GM10266 (cell line): ENCODE data around the gene ADGRL2.
A peak's percentile ranks its signal among the peaks of the same experiment; 100 is the strongest.

Experiments used
- DNase-seq: peaks from one replicate; pipeline ENCODE4 v3.0.0; 2012; ENCODE audit errors: extremely low spot score
- TF ChIP-seq, protein P1 (sequence below): IDR thresholded peaks from 2 replicates; pipeline ENCODE4 v1.5.1; 2012; ENCODE audit warnings: mild to moderate bottlenecking, low read depth; ENCODE audit not compliant: control insufficient read depth, insufficient read depth; ENCODE audit errors: missing control alignments

Gene ADGRL2

DNA sequence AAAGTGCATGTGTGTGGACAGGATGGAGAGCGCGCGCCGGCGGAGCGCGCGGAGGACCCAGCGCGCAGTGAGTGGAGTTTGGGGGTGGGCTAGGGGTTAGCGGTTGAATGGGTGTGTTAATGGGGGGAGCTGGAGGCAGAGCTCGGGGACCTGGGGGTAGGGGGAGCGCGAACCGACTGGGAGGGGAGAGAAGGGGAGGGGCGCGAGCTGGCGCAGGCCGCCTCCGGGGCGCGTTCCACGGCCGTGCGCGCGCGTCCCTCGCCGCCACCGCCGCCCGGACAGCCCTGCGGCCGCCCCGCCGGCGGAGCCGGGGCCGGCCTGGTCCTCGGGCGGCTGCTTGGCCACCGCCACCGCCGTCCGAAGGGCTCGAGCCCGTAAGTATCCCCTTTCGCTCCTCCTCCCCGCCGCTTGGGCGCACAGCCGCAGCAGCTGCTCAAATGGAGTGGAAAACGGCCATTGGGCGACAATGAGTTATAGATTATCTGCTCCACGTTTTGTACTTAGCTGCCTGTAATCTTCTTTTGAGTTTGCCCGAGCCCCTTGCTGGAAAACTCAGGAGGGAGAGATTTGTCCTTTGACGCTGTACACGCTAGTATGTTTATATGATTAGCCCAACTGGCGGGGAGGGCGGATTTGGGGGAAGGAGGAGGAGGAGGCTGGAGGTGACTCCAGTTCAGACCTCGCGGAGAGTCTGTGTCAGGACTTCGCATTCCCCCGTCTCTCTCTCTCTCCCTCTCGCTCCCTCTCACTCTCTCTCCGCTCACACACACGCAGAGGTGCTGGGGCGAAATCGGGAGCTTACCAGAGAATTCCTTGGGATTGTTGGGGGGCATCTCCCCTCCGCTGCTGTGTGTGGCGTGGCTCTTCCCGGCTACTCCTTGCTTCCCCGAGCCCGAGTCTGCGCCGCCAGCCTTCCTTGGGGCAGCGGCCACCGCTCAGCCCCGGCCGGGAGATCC, at the start of gene ADGRL2:
Gene ADGRL2 (plus strand): TSS at position 240 of the 956 bp plus-strand sequence. CDS start 36,051 bp downstream, outside the sequence.
- peak; percentile 57 for DNase-seq
- TF ChIP-seq, protein P1, sequence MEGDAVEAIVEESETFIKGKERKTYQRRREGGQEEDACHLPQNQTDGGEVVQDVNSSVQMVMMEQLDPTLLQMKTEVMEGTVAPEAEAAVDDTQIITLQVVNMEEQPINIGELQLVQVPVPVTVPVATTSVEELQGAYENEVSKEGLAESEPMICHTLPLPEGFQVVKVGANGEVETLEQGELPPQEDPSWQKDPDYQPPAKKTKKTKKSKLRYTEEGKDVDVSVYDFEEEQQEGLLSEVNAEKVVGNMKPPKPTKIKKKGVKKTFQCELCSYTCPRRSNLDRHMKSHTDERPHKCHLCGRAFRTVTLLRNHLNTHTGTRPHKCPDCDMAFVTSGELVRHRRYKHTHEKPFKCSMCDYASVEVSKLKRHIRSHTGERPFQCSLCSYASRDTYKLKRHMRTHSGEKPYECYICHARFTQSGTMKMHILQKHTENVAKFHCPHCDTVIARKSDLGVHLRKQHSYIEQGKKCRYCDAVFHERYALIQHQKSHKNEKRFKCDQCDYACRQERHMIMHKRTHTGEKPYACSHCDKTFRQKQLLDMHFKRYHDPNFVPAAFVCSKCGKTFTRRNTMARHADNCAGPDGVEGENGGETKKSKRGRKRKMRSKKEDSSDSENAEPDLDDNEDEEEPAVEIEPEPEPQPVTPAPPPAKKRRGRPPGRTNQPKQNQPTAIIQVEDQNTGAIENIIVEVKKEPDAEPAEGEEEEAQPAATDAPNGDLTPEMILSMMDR: no peak

DNA sequence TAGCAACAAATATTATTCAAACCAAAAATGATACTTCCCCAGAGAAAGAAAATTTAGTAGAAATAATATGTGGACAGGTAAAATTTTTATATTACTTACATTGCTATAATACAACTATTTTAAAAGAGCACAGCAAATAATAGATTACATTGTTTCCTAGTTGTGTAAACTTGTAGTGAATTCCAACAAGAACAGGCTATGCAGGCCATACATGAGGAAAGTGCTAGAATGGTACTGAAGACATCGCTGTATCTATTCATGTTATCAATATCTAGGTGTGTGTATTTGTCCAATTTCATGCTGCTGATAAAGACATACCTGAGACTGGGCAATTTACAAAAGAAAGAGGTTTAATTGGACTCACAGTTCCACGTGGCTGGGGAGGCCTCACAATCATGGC, 47.9 kb upstream of the ADGRL2 start:
- no peak for DNase-seq
- TF ChIP-seq, protein P1: no peak

DNA sequence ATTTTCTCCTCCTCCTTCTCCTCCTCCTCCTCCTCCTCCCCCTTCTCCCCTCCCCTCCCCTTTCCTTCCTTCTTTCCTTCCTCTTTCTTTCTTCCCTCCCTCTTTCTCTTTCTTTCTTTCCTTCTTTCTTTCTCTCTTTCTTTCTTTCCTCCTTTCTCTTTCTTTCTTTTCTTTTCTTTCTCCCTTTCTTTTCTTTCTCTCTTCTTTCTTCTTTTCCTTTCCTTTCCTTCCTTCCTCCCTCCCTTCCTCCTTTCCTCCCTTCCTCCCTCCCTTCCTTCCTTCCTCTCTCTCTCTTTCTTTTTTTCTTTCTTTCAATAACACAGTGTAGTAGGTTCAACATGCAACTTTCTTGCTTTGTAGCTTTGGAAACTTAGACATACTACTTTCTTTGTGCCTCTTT, 46.3 kb upstream of the ADGRL2 start:
- TF ChIP-seq, protein P1: no peak
- no peak for DNase-seq

DNA sequence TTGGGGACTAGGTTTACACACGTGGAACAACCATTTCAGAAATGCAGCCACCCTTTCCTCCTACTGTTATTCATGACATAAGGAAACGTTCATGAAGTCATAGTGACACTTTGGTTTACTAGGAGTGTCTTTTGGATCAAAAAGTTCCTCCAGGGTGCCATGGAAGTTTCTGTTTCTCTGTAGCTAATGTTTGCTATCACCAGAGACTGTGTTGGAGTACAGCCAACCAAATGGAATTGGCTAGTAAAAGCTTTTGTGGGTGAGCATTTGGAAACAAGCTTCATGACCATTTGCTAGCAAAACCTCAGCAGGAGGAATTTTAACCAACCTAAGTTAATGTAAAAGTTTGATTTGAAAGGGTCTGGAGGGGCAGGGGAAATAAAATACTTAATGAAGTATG, 43.9 kb upstream of the ADGRL2 start:
- DNase-seq: no peak
- TF ChIP-seq, protein P1: no peak

DNA sequence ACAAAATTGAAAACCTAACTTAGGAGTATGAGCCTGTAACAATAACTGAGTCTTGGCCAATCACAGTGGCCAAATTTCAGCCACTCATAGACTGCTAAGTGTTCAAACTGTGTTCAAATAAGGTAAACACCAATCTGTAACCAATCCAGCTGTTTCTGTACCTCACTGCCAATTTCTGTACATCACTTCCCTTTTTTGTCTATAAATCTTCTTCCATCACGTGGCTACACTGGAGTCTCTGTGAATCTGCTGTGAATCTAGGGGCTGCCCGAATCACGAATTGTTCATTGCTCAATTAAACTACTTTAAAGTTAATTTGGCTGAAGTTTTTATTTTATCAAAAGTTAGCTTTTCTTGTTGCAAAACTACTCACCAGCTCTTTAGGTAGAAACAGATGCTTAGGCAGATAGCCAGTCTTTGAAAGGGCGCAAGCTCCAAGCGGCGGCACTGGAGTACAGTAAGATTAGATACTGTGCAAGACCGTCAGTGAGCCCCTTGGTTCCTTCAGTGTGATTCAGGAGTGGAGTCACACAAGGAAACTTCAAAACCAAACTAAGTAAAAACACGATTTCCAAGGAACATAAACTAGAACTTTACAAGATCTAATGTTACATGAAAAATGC, 43.2 kb upstream of the ADGRL2 start:
- TF ChIP-seq, protein P1: no peak
- no peak for DNase-seq

DNA sequence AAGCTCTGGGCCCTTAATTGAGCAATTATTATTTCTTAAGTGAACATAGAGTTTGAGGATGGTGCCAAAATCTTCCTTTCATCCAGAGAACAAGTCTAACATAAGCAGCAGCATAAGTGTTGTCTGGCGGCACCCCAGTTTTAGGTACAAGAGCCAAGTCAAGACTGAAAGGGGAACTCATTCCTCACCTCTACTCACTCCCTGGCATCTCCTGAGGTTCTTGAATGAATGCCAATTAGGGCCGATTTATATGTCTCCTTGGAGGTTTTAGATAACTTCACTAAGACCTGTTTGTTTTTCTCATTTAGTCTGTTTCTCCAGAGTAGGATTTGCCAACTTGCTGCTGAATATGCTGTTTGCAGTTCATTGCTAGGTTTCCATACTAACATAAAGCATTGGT, 42.6 kb upstream of the ADGRL2 start:
- DNase-seq: no peak

More for the DNA sequence above, 42.6 kb upstream of the ADGRL2 start:
- TF ChIP-seq, protein P1: no peak
